GM20431 (cell line): ENCODE data around the gene ATP9A.

Experiments used
- in situ Hi-C: fragments of 300-500 bp; cut with MseI, MboI; formaldehyde crosslinking; loops from one replicate; pipeline ENCODE4 v1.15.0; 2020; ENCODE audit warnings: low sequenced_read_pairs; ENCODE audit not compliant: unreplicated experiment

Gene ATP9A

GRCh38 chr20:51613580-51613979 lies 154.6 kb downstream of the ATP9A start:
- in situ Hi-C loops: loop anchor here (25.0 kb wide), 1 partner anchor 626 kb away; no protein-coding TSS in a partner anchor

GRCh38 chr20:51612896-51613295 lies 155.3 kb downstream of the ATP9A start:
- in situ Hi-C loops: loop anchor here (25.0 kb wide), 1 partner anchor 626 kb away; no protein-coding TSS in a partner anchor

- in situ Hi-C loops: loop anchor here (25.0 kb wide), 1 partner anchor 624 kb away; no protein-coding TSS in a partner anchor
Observed at GRCh38 chr20:51611625-51611890, 156.6 kb downstream of the ATP9A start.

GRCh38 chr20:51610761-51611624 lies 157.2 kb downstream of the ATP9A start:
- in situ Hi-C loops: loop anchor here (25.0 kb wide), 1 partner anchor 624 kb away; no protein-coding TSS in a partner anchor

- in situ Hi-C loops: loop anchor here (25.0 kb wide), 1 partner anchor 623 kb away; no protein-coding TSS in a partner anchor
Observed at GRCh38 chr20:51610111-51610510, 158.1 kb downstream of the ATP9A start.

- in situ Hi-C loops: loop anchor here (25.0 kb wide), 1 partner anchor 622 kb away; no protein-coding TSS in a partner anchor
Observed at GRCh38 chr20:51609251-51609650, 158.9 kb downstream of the ATP9A start.

- in situ Hi-C loops: loop anchor here (25.0 kb wide), 1 partner anchor 621 kb away; no protein-coding TSS in a partner anchor
Observed at GRCh38 chr20:51608061-51608460, 160.1 kb downstream of the ATP9A start.

- in situ Hi-C loops: loop anchor here (25.0 kb wide), 1 partner anchor 620 kb away; no protein-coding TSS in a partner anchor
Observed at GRCh38 chr20:51607170-51607569, 161.0 kb downstream of the ATP9A start.

GRCh38 chr20:51604851-51605250 lies 163.3 kb downstream of the ATP9A start:
- in situ Hi-C loops: loop anchor here (25.0 kb wide), 1 partner anchor 618 kb away; no protein-coding TSS in a partner anchor

- in situ Hi-C loops: loop anchor here (25.0 kb wide), 1 partner anchor 615 kb away; no protein-coding TSS in a partner anchor
Observed at GRCh38 chr20:51602131-51602530, 166.1 kb downstream of the ATP9A start.

GRCh38 chr20:51600950-51601349 lies 167.2 kb downstream of the ATP9A start:
- in situ Hi-C loops: loop anchor here (25.0 kb wide), 1 partner anchor 614 kb away; no protein-coding TSS in a partner anchor

GRCh38 chr20:51600016-51600420 lies 168.2 kb downstream of the ATP9A start:
- in situ Hi-C loops: loop anchor here (25.0 kb wide), 1 partner anchor 613 kb away; no protein-coding TSS in a partner anchor

- in situ Hi-C loops: loop anchor here (10.0 kb wide), 1 partner anchor 224 kb away; no protein-coding TSS in a partner anchor
Observed at GRCh38 chr20:51598556-51598955, 169.6 kb downstream of the ATP9A start.

- in situ Hi-C loops: loop anchor here (10.0 kb wide), 1 partner anchor 223 kb away; no protein-coding TSS in a partner anchor
Observed at GRCh38 chr20:51597389-51598231, 170.6 kb downstream of the ATP9A start.

- in situ Hi-C loops: loop anchor here (10.0 kb wide), 1 partner anchor 222 kb away; no protein-coding TSS in a partner anchor
Observed at GRCh38 chr20:51596668-51597388, 171.4 kb downstream of the ATP9A start.

- in situ Hi-C loops: loop anchor here (10.0 kb wide), 1 partner anchor 221 kb away; no protein-coding TSS in a partner anchor
Observed at GRCh38 chr20:51595744-51596143, 172.4 kb downstream of the ATP9A start.

GRCh38 chr20:51595058-51595532 lies 173.1 kb downstream of the ATP9A start:
- in situ Hi-C loops: loop anchor here (10.0 kb wide), 1 partner anchor 220 kb away; no protein-coding TSS in a partner anchor

GRCh38 chr20:51594236-51595057 lies 173.7 kb downstream of the ATP9A start:
- in situ Hi-C loops: loop anchor here (10.0 kb wide), 1 partner anchor 220 kb away; no protein-coding TSS in a partner anchor
